ENCODE results near the gene SRRD. TPM values are rescaled to one million over a fixed set of nuclear protein-coding genes. Genes with fewer than 3 reads are reported as not detected.
"Not testable (repeated sequence)": the region's sequence is repeated elsewhere in the genome, so short reads cannot be mapped to it uniquely, and the experiment has no call there.

The SRRD gene
- total RNA-seq, 2 experiments from 2014 or later, result 34.5 to 36.6 TPM

DNA sequence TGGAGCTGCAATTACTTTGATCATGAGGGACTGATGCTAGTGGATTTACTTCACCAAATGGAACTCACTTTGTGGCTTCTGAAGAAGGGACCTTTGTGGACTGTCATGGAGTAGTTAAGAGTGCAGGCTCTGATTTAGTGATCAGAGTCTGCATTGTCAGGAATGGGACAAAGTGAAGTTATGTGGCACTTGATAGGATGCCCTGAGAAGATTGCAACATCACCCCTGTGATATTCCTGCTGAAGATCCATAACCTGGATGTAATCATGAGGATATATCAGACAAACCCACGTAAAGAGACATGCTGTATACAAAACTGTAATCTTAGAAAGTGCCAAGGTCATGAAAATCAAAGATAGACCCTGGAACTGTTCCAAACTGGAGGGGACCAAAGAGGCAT lies 30.2 kb downstream of the SRRD start:
- no peaks in the 10 kb centered on the region for H3K27me3 Mint-ChIP-seq
- peak overlapping the region; percentile 99 for H3K4me3 Mint-ChIP-seq
- no peak overlapping the region for H3K27ac Mint-ChIP-seq
- peaks cover 9% of the 10 kb centered on the region for H3K36me3 Mint-ChIP-seq
- no peak for DNase-seq
- no peaks in the 10 kb centered on the region for H3K9me3 Mint-ChIP-seq
- H3K4me1 Mint-ChIP-seq, result peaks cover 31% of the 10 kb centered on the region

DNA sequence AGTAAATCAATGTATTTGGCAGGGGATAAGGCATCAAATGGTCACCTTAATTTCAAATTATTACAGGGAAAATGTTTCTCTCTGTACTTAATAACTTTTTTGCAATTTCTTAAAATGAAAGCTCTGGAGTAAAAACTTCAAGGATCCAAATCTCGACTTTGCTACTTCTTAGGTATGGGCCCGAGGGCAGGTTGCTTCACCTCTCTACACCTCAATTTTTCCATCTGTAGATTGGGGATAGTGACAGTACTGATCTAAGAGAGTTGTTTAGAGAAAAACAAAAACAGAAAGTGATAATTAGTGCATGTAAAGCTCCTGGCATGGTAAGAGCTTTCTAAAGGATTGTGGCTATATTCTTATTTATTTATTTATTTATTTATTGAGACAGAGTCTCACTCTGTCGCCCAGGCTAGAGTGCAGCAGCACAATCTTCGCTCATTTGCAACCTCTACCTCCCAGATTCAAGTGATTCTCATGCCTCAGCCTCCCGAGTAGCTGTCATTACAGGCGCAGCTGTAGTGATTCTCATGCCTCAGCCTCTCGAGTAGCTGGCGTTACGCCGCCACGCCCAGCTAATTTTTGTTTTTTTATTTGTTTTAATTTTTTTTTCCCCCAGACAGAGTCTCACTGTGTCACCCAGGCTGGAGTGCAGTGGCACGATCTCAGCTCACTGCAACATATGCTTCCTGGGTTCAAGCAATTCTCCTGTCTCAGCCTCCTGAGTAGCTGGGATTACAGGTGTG lies 30.9 kb downstream of the SRRD start:
- H3K27ac Mint-ChIP-seq, result no peak overlapping the region
- peaks cover 26% of the 10 kb centered on the region for H3K4me1 Mint-ChIP-seq
- H3K4me3 Mint-ChIP-seq, result no peak overlapping the region
- H3K9me3 Mint-ChIP-seq, result no peaks in the 10 kb centered on the region
- DNase-seq, result no peak
- no peaks in the 10 kb centered on the region for H3K27me3 Mint-ChIP-seq
- H3K36me3 Mint-ChIP-seq, result peaks cover 4% of the 10 kb centered on the region

DNA sequence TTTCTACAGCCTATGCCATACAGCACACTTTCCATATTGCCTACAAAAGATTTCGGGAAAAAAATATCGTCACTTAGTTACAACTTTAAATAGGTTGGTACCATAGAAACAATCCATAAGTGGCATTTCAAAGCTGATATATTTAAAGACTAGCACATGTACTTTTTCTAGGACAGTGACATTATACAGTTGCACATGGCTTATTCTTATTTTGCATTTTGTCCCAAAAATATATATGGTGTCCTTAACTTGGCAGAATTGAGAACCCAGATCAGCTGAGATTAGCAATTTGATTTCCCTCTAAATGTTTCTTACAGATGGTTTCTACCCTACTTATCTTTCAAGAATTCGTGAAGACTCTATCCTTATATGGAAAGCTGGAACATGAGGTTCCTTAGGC lies 32.3 kb downstream of the SRRD start:
- Mint-ChIP-seq H3K36me3 (no peaks in the 10 kb centered on the region), H3K4me3 (no peak overlapping the region), H3K27me3 (no peaks in the 10 kb centered on the region), H3K27ac (no peak overlapping the region), H3K4me1 (peaks cover 22% of the 10 kb centered on the region), H3K9me3 (no peaks in the 10 kb centered on the region)
- DNase-seq, result no peak

DNA sequence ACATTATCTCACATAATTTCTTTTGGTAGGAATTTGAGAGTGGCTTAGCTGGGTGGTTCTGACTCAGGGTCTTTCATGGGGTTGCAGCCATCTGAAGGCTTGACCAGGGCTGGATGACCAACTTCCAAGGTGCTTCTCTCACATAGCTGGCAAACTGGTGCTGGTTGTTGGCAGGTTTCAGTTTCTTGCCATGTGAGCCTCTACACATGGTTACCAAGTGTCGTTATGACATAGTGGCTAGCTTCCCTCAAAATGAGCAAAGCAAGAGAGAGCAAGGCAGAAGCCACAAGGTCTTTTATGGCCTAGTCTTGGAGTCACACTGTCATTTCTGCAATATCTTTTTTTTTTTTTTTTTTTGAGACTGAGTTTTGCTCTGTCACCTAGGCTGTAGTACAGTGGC lies 32.8 kb downstream of the SRRD start:
- no peaks in the 10 kb centered on the region for H3K36me3 Mint-ChIP-seq
- no peak for DNase-seq
- H3K4me1 Mint-ChIP-seq, result peaks cover 16% of the 10 kb centered on the region
- no peaks in the 10 kb centered on the region for H3K9me3 Mint-ChIP-seq
- H3K27me3 Mint-ChIP-seq, result no peaks in the 10 kb centered on the region
- no peak overlapping the region for H3K27ac Mint-ChIP-seq
- H3K4me3 Mint-ChIP-seq, result no peak overlapping the region

DNA sequence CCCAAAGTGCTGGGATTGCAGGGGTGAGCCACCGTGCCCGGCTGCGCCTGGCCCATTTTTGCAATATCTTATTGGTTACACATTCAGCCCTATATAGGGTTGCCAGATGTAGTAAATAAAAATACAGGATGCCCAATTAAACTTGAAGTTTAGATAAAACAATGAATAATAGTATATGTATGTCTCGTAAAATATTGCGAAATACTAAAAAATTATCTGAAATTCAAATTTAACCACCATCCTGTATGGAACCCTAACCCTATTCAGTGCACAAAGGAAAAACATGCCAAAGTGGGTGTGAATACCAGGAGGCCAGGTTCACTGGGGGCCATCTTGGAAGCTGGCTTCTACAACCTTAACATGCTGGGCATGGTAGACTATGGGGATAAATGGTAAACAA lies 33.8 kb downstream of the SRRD start:
- DNase-seq, result no peak
- H3K27me3 Mint-ChIP-seq, result no peaks in the 10 kb centered on the region

DNA sequence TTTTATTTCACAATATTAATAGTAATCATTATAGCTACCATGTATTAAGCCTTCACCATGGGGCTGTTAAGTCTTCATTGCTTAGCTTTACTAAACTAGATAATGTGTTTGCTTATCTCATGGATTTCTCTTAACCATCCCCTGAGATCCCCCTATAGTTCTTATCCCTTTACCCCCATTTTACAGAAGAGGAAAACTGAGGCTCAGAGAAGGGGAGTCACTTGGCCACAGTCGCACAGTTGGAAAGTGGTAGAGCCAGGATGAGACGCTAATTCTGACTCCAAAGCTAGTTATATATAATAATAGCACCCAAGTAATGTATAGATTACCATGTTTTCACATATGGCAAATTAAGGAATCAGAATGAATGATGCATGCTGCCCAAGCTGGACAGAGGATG lies 38.3 kb downstream of the SRRD start:
- Mint-ChIP-seq H3K4me1 (no peaks in the 10 kb centered on the region), H3K27me3 (no peaks in the 10 kb centered on the region), H3K4me3 (no peak overlapping the region), H3K36me3 (peaks cover 2% of the 10 kb centered on the region), H3K9me3 (no peaks in the 10 kb centered on the region), H3K27ac (no peak overlapping the region)
- no peak for DNase-seq

More for the DNA sequence above, 33.8 kb downstream of the SRRD start:
- Mint-ChIP-seq H3K9me3 (no peaks in the 10 kb centered on the region), H3K27ac (no peak overlapping the region), H3K4me1 (peaks cover 15% of the 10 kb centered on the region), H3K36me3 (no peaks in the 10 kb centered on the region), H3K4me3 (no peak overlapping the region)

DNA sequence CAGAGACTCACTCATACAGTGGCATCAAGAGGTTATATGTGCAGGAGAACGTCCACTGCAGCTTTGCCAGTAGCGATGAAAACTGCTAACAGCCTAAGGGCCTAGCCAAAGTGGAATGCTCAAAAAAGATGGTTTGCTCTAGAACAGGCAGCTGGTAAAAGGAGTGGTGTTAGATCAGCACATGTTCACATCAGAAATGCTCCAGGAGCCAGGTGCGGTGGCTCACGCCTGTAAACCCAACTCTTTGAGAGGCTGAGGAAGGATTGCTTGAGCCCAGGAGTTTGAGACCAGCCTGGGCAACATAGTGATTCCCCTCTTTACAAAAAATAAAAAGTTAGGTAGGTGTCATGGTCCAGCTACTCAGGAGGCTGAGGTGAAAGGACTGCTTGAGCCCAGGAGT lies 38.9 kb downstream of the SRRD start:
- Mint-ChIP-seq H3K4me1 (no peaks in the 10 kb centered on the region), H3K36me3 (peaks cover 3% of the 10 kb centered on the region), H3K9me3 (no peaks in the 10 kb centered on the region), H3K4me3 (no peak overlapping the region), H3K27ac (peak overlapping the region; percentile 2), H3K27me3 (no peaks in the 10 kb centered on the region)
- no peak for DNase-seq

DNA sequence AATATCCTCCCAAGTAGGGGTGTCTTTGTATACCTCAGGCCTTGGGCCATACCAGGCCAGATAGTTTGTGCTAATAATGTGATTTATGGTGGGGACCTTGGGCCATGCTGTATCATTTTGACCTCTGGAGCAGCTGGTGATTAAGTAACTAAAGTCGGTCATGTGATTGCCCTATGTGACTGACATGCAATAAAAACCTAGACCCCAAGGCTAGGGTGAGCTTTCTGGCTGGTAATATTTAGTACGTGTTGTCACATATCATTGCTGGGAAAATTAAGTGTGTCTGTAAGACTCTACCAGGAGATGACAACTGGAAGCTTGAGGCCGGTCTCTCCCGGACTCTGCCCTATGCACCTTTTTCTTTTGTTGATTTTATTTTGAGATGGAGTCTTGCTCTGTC lies 41.2 kb downstream of the SRRD start:
- no peaks in the 10 kb centered on the region for H3K27me3 Mint-ChIP-seq
- H3K27ac Mint-ChIP-seq, result no peak overlapping the region

DNA sequence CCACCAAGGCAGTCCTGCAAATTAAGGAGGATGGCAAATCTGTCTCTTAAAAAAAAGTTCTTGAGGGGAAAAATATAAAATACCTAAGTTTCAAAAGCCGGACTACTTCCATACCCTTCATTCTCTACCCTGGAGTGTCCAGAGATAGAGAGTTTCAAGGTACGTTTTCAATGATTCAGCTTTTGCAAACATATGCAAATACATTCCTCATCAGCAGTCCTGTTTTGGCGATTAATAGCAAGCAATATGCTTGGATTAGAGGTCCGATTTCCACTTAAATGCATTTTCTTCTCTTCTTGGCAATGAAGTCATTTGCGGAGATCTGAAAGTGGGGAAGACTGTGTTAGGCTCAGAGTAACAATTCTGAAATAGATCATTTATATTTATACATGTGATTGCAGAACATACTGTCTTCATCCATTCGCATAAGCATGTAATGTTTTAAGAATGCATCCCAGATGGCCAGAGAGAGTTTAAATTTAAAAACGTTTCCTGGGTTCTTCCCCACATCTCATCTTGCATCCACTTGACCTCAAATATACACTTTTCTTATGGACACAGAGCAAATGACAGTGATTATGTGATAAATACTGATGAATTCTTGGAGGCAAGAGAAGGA lies 42.4 kb downstream of the SRRD start:
- Mint-ChIP-seq H3K27me3 (no peaks in the 10 kb centered on the region), H3K27ac (no peak overlapping the region), H3K9me3 (no peaks in the 10 kb centered on the region), H3K4me3 (no peak overlapping the region), H3K4me1 (no peaks in the 10 kb centered on the region), H3K36me3 (peaks cover 12% of the 10 kb centered on the region)
- no peak for DNase-seq

More for the DNA sequence above, 41.2 kb downstream of the SRRD start:
- no peaks in the 10 kb centered on the region for H3K9me3 Mint-ChIP-seq
- H3K4me3 Mint-ChIP-seq, result no peak overlapping the region
- no peak for DNase-seq
- H3K4me1 Mint-ChIP-seq, result no peaks in the 10 kb centered on the region
- peaks cover 6% of the 10 kb centered on the region for H3K36me3 Mint-ChIP-seq

DNA sequence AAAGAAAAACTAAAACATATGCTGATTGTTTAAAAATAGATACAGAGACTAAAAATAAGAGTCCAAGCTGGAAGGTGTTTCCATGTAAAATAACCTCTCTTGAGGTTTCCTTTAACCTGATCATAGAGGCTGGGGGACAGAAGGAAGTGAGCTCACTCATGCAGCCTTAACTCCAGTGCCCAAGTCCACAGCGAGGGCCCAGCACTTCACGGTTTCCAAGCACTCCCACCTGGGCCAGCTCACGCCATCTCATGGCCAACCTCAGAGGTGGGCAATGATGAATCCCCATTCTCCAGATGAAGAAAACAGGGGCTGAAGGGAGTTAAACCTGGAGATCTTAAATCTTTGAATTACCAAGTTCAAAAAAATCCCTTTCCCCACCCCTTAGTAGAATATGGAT lies 43.5 kb downstream of the SRRD start:
- peaks cover 14% of the 10 kb centered on the region for H3K36me3 Mint-ChIP-seq
- peaks cover under 1% of the 10 kb centered on the region for H3K4me1 Mint-ChIP-seq
- H3K27ac Mint-ChIP-seq, result no peak overlapping the region
- no peaks in the 10 kb centered on the region for H3K27me3 Mint-ChIP-seq
- no peak overlapping the region for H3K4me3 Mint-ChIP-seq
- no peak for DNase-seq
- no peaks in the 10 kb centered on the region for H3K9me3 Mint-ChIP-seq

DNA sequence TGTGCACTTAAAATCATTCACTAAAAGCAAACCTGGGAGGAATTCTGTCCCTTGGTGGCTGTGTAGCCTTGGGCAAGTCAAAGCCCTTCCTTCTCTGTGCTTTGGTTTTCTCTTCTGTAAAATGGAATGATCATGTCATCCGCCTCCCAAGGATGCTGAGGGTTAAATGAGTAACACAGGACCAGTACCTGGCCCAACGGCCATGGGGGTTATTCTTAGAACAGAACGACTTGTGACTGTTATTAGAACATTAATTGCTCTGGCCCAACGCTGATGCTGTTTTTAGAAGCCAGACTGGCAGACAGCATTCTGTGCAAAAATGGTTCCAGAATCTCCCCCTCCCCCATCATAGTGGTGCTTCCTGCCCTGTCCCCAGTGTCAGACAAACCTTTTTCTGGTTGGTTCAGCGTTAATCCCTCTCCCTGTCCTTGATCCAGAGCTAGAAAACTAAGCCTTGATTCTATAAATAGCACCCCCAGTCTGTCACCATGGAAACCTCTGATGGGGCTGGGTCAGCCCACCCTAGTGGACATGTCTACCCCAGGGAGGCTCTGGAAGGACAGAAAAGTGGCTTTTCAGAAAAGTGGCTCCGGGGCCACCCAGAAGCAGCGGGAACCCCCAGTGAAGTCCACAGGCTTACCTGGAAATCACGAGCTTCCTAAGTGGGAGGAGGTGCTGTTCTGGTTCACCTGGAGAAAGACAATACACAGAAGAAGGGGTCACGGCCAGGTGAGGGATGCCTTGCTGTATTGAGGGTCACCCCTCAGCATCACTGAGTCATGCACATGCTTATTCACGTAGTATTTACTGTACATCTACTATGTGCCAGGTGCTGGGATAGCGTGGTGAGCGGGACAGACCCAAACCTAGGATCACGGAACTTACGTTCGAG lies 44.1 kb downstream of the SRRD start:
- Mint-ChIP-seq H3K27ac (no peak overlapping the region), H3K4me1 (peaks cover 6% of the 10 kb centered on the region), H3K9me3 (no peaks in the 10 kb centered on the region), H3K27me3 (no peaks in the 10 kb centered on the region), H3K4me3 (no peak overlapping the region), H3K36me3 (peaks cover 16% of the 10 kb centered on the region)
- DNase-seq, result no peak

DNA sequence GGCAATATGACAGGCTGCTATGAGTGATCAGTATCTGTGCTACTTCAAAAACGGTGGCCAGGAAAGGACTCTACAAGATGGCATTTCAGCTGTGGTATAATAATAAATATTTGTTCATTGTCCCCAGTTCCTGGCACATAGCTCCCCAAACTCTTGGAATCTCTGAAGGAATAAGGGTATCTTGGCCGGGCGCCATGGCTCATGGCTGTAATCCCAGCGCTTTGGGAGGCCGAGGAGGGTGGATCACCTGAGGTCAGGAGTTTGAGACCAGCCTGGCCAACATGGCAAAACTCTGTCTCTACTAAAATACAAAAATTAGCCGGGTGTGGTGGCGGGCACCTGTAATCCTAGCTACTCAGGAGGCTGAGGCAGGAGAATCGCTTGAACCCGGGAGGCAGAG lies 44.8 kb downstream of the SRRD start:
- not testable (repeated sequence) for H3K27me3 Mint-ChIP-seq, H3K4me3 Mint-ChIP-seq, H3K9me3 Mint-ChIP-seq, DNase-seq, H3K27ac Mint-ChIP-seq
- peaks cover 11% of the 10 kb centered on the region for H3K4me1 Mint-ChIP-seq
- peaks cover 17% of the 10 kb centered on the region for H3K36me3 Mint-ChIP-seq

DNA sequence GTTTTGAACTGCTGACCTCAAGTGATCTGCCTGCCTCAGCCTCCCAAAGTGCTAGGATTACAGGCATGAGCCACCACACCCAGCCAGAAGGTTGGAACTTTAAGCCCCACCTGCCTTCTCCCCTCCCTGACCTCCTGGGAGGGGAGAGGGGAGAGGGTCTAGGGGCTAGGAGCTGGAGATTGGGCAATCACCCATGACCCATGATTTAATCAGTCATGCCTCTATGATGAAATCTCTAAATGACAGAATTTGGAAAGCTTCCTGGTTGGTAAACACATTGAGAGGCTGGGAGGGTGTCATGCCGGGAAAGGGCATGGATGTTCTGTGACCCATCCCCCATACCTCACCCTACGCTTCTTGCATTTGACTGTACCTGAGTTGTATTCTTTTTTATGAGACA lies 45.7 kb downstream of the SRRD start:
- no peaks in the 10 kb centered on the region for H3K9me3 Mint-ChIP-seq
- peaks cover 17% of the 10 kb centered on the region for H3K36me3 Mint-ChIP-seq

DNA sequence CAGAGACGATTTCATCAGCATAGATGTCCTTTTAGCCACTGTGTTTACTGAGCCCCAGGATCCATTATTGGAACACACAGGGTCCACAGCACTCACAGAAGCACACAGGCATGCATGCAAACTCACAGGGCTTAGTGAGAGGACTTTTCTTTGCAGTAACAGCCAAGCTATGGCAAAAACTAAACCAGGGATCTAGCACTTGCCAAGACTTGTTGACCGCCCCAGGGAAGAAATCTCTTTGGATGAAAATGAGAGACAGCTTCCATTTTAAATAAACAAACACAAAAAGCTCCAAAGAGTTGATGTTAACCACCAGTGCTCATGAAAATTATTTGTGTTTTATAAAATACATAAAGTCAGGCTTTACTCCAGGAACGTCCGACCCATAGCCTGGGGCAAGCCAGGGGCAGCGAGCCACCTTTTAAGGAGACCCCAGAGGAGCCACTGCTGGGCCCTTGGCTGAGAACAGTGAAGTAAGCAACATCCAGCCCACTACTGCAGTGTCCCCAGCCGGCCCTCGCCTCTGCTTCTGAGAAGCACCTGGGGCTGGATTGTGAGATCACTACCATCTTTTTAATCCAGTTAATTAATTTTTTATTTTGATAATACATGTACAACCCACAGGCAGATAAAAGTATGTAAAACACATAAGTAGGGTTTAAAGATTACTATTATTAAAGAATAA lies 50.6 kb downstream of the SRRD start:
- peaks cover 21% of the 10 kb centered on the region for H3K36me3 Mint-ChIP-seq

More for the DNA sequence above, 45.7 kb downstream of the SRRD start:
- DNase-seq, result no peak
- Mint-ChIP-seq H3K27ac (no peak overlapping the region), H3K27me3 (no peaks in the 10 kb centered on the region), H3K4me3 (no peak overlapping the region), H3K4me1 (peaks cover 13% of the 10 kb centered on the region)

More for the DNA sequence above, 50.6 kb downstream of the SRRD start:
- H3K27ac Mint-ChIP-seq, result peak overlapping the region; percentile 6
- H3K4me3 Mint-ChIP-seq, result no peak overlapping the region
- DNase-seq, result no peak
- H3K27me3 Mint-ChIP-seq, result no peaks in the 10 kb centered on the region
- H3K9me3 Mint-ChIP-seq, result no peaks in the 10 kb centered on the region
- H3K4me1 Mint-ChIP-seq, result peaks cover 33% of the 10 kb centered on the region

All from activated naive CD8-positive, alpha-beta T cell treated with anti-CD3 and anti-CD28 coated beads for 36 hours (primary cell).